Measurements from ENCODE around the gene PPFIA2. TPM values are rescaled to one million over a fixed set of nuclear protein-coding genes. Genes with fewer than 3 reads are reported as not detected.

The PPFIA2 gene
- polyA plus RNA-seq, 1 donor (not counting 4 experiments of a cell fraction or from before 2014, with no cell fraction given), result not detected

DNA sequence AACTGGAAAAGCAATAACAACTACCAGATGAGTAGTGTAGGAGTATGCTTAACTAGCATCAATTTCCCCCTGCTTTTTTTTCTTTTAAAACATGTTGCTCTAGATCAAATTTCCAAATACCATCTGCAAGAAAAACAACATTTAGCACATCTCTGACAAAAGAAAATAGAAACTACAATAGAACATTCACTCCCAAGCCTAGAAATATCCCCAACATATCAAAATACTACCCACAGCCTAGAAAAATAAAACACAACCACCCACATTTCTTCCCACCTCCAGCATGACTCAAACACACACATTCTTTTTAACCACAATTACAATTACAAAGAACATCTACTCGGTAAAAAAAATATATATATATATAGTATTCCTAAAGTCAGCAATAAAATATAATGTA is 120.0 kb downstream of the PPFIA2 start:
- H3K79me2 ChIP-seq (ENCODE audit: control insufficient read depth, insufficient read depth, low read length), result no peaks in the 10 kb centered on the region
- DNase-seq (ENCODE audit: low read depth, low spot score) (no peak), FAIRE-seq (no peak)
- no peak overlapping the region for H2AFZ ChIP-seq (ENCODE audit: control insufficient read depth, low read length)
- H3K36me3 ChIP-seq (ENCODE audit: control insufficient read depth in 2 of 2, extremely low read depth in 1 of 2, insufficient read depth in 2 of 2, low read length in 2 of 2), result no peaks in the 10 kb centered on the region
- TF ChIP-seq EZH2 (IDR thresholded peaks at IDR 0.05; ENCODE audit: low read length), result no peak
- TF ChIP-seq, protein P1, sequence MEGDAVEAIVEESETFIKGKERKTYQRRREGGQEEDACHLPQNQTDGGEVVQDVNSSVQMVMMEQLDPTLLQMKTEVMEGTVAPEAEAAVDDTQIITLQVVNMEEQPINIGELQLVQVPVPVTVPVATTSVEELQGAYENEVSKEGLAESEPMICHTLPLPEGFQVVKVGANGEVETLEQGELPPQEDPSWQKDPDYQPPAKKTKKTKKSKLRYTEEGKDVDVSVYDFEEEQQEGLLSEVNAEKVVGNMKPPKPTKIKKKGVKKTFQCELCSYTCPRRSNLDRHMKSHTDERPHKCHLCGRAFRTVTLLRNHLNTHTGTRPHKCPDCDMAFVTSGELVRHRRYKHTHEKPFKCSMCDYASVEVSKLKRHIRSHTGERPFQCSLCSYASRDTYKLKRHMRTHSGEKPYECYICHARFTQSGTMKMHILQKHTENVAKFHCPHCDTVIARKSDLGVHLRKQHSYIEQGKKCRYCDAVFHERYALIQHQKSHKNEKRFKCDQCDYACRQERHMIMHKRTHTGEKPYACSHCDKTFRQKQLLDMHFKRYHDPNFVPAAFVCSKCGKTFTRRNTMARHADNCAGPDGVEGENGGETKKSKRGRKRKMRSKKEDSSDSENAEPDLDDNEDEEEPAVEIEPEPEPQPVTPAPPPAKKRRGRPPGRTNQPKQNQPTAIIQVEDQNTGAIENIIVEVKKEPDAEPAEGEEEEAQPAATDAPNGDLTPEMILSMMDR (optimal IDR thresholded peaks at IDR 0.05 in 1 of 3, IDR thresholded peaks at IDR 0.05 in 1 of 3, conservative IDR thresholded peaks at IDR 0.05 in 1 of 3; ENCODE audit: extremely low read depth in 1 of 3, insufficient read depth in 2 of 3, low read length in 3 of 3), result no peak
- no peak overlapping the region for H3K4me3 ChIP-seq (ENCODE audit: control insufficient read depth in 2 of 3, extremely low read depth in 1 of 3, insufficient read depth in 2 of 3, low read depth in 1 of 3, low read length in 3 of 3)
- H3K4me1 ChIP-seq (ENCODE audit: control insufficient read depth, extremely low read depth, insufficient read depth, low read length), result no peaks in the 10 kb centered on the region
- H3K27ac ChIP-seq (ENCODE audit: control insufficient read depth, insufficient read depth, low read length), result no peak overlapping the region
- H3K4me2 ChIP-seq (ENCODE audit: control insufficient read depth, extremely low read depth, insufficient read depth, low read depth, low read length), result no peak overlapping the region
- no peaks in the 10 kb centered on the region for H4K20me1 ChIP-seq (ENCODE audit: control insufficient read depth, extremely low read depth, insufficient read depth, low read length)
- dilution Hi-C loops (cut with MboI; ENCODE audit: extremely low pct_ligation_motif_present, low sequenced_read_pairs), result no loop called here
- H3K9me1 ChIP-seq (ENCODE audit: control insufficient read depth, extremely low read depth, insufficient read depth, low read length), result no peaks in the 10 kb centered on the region
- H3K9ac ChIP-seq (ENCODE audit: control insufficient read depth, extremely low read depth, insufficient read depth, low read length), result no peak overlapping the region
- no peaks in the 10 kb centered on the region for H3K27me3 ChIP-seq (ENCODE audit: control insufficient read depth, extremely low read depth, insufficient read depth, low read length)
- H3K9me3 ChIP-seq (ENCODE audit: control insufficient read depth, low read depth, low read length), result no peaks in the 10 kb centered on the region

DNA sequence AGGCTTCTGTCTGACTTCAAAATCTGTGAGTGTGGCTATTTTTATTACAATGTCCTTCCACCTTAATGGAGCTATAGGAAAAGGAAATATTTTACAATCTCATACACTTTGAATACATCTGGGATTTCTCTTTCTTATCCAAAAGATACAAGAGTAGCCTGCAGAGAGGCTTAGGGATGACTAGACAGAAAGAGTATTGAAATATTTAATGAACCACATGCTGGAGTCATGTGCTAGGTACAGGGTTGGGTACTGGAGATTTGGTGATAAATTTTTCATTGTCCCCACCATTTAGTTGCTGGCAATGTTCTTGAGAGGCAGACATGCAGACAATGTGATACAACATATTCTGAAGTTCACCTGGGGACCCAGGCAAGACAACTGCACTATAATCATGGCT is 126.0 kb downstream of the PPFIA2 start:
- no peaks in the 10 kb centered on the region for H4K20me1 ChIP-seq (ENCODE audit: control insufficient read depth, extremely low read depth, insufficient read depth, low read length)
- H2AFZ ChIP-seq (ENCODE audit: control insufficient read depth, low read length), result no peak overlapping the region
- H3K27me3 ChIP-seq (ENCODE audit: control insufficient read depth, extremely low read depth, insufficient read depth, low read length), result no peaks in the 10 kb centered on the region
- no peaks in the 10 kb centered on the region for H3K4me1 ChIP-seq (ENCODE audit: control insufficient read depth, extremely low read depth, insufficient read depth, low read length)
- no peak for DNase-seq (ENCODE audit: low read depth, low spot score)
- H3K36me3 ChIP-seq (ENCODE audit: control insufficient read depth in 2 of 2, extremely low read depth in 1 of 2, insufficient read depth in 2 of 2, low read length in 2 of 2), result no peaks in the 10 kb centered on the region
- H3K27ac ChIP-seq (ENCODE audit: control insufficient read depth, insufficient read depth, low read length), result no peak overlapping the region
- H3K9me1 ChIP-seq (ENCODE audit: control insufficient read depth, extremely low read depth, insufficient read depth, low read length), result no peaks in the 10 kb centered on the region
- no peaks in the 10 kb centered on the region for H3K9me3 ChIP-seq (ENCODE audit: control insufficient read depth, low read depth, low read length)
- no peak overlapping the region for H3K9ac ChIP-seq (ENCODE audit: control insufficient read depth, extremely low read depth, insufficient read depth, low read length)
- TF ChIP-seq, protein P1 (optimal IDR thresholded peaks at IDR 0.05 in 1 of 3, IDR thresholded peaks at IDR 0.05 in 1 of 3, conservative IDR thresholded peaks at IDR 0.05 in 1 of 3; ENCODE audit: extremely low read depth in 1 of 3, insufficient read depth in 2 of 3, low read length in 3 of 3), result no peak
- no peak for TF ChIP-seq EZH2 (IDR thresholded peaks at IDR 0.05; ENCODE audit: low read length)
- no peak for FAIRE-seq
- no peaks in the 10 kb centered on the region for H3K79me2 ChIP-seq (ENCODE audit: control insufficient read depth, insufficient read depth, low read length)
- no peak overlapping the region for H3K4me3 ChIP-seq (ENCODE audit: control insufficient read depth in 2 of 3, extremely low read depth in 1 of 3, insufficient read depth in 2 of 3, low read depth in 1 of 3, low read length in 3 of 3)
- no peak overlapping the region for H3K4me2 ChIP-seq (ENCODE audit: control insufficient read depth, extremely low read depth, insufficient read depth, low read depth, low read length)
- dilution Hi-C loops (cut with MboI; ENCODE audit: extremely low pct_ligation_motif_present, low sequenced_read_pairs), result no loop called here
